Dendritic cell treated with granulocyte-macrophage colony-stimulating factor and Interleukin-4, amounts not matched to agents 40 ng/mL and 50 ng/mL, for 4 days (primary cell): ENCODE data around the gene UBAC2.

Experiments
- H3K27ac Mint-ChIP-seq: one replicate; pipeline ENCODE4 v1.8.0; 2022; ENCODE audit warnings: mild to moderate bottlenecking, mixed read lengths
- H3K27me3 Mint-ChIP-seq: one replicate; pipeline ENCODE4 v1.8.0; 2022; ENCODE audit warnings: mild to moderate bottlenecking, mixed read lengths
- H3K36me3 Mint-ChIP-seq: one replicate; pipeline ENCODE4 v1.8.0; 2022; ENCODE audit warnings: low read depth, mixed read lengths
- H3K4me1 Mint-ChIP-seq: one replicate; pipeline ENCODE4 v1.8.0; 2022; ENCODE audit warnings: low read depth, mixed read lengths
- H3K4me3 Mint-ChIP-seq: one replicate; pipeline ENCODE4 v1.8.0; 2022; ENCODE audit warnings: mild to moderate bottlenecking, moderate library complexity, mixed read lengths
- H3K9me3 Mint-ChIP-seq: one replicate; pipeline ENCODE4 v1.8.0; 2022; ENCODE audit warnings: mixed read lengths
- intact Hi-C: fragments of 100-400 bp; cut with micrococcal nuclease; formaldehyde crosslinking; loops from one replicate; pipeline ENCODE4 v1.15.0; 2022

The UBAC2 gene

GRCh38 chr13:99320693-99321481 is 120.2 kb downstream of the UBAC2 start:
- intact Hi-C loops, result loop anchor here (5.0 kb wide), 2 partner anchors 36 to 111 kb away; no protein-coding TSS in a partner anchor
- Mint-ChIP-seq H3K4me3 (peak overlapping the region; percentile 23), H3K4me1 (peaks cover 79% of the 10 kb centered on the region), H3K36me3 (peaks cover 67% of the 10 kb centered on the region), H3K27me3 (no peaks in the 10 kb centered on the region), H3K9me3 (no peaks in the 10 kb centered on the region), H3K27ac (peak overlapping the region; percentile 88)

DNA sequence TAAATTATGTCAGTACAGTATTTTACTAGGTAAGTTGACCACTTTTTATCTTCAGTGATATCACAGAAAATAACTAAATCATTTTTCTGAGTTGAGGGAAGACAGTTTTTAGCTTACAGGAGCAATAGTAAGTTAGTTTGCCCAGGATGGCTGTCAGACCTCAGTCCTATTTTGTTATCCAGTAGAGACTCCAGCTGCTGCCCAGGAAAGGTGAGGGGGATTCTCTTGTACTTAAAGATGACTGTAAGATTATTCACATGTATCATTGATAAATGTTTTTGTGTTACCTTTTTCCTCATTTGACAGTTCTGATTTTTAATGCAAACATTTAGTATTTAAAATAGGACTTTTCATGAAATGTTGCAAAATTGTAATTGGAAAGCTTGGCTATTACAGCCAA is 121.1 kb downstream of the UBAC2 start:
- H3K4me1 Mint-ChIP-seq, result peaks cover 78% of the 10 kb centered on the region
- intact Hi-C loops, result loop anchor here (1.0 to 5.0 kb wide), 3 partner anchors 36 to 111 kb away; no protein-coding TSS in a partner anchor
- no peaks in the 10 kb centered on the region for H3K9me3 Mint-ChIP-seq
- H3K27me3 Mint-ChIP-seq, result no peaks in the 10 kb centered on the region
- no peak overlapping the region for H3K4me3 Mint-ChIP-seq
- peak overlapping the region; percentile 88 for H3K27ac Mint-ChIP-seq
- H3K36me3 Mint-ChIP-seq, result peaks cover 64% of the 10 kb centered on the region

DNA sequence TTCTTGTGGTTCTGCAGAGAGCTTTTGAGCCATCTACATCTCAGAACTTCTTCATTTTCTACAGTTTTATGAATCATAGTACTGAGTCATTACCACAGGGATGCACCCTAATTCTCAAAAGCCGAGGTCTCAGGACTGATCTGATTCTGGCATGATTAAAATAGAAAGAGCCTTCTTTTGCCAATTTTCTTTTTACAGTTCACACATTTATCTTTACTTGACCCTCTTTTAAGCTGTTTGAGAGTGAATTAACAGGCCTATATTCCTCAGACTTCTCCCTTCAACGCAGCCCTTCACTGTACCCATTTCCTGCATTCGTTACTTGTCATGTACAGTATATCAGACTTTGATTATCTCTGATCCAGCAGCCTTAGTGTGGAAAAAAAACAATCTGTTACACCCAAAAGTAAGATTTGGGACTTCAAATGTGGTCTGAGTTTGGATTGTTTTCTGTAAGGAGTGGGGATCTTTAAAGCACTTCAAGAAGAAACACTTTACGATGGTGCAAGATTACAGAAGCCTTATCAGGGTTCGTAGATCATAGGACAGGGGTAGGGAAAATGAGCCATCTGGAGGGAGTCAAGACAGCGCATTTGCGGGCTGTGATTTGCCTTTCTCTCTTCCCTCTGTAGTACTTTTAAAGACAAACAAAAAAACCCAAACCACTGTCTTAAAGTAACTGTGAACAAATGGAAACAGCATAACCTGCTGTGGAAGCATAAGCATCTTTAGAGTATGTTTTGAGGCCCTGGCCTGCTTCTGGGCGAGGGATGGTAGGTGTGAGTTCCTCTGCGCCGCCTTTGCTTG is 121.8 kb downstream of the UBAC2 start:
- no peaks in the 10 kb centered on the region for H3K27me3 Mint-ChIP-seq
- peak overlapping the region; percentile 47 for H3K4me3 Mint-ChIP-seq
- H3K27ac Mint-ChIP-seq, result peak overlapping the region; percentile 88
- H3K4me1 Mint-ChIP-seq, result peaks cover 80% of the 10 kb centered on the region
- H3K36me3 Mint-ChIP-seq, result peaks cover 66% of the 10 kb centered on the region
- intact Hi-C loops, result loop anchor here (1.0 to 5.0 kb wide), 3 partner anchors 35 to 110 kb away; no protein-coding TSS in a partner anchor
- no peaks in the 10 kb centered on the region for H3K9me3 Mint-ChIP-seq

DNA sequence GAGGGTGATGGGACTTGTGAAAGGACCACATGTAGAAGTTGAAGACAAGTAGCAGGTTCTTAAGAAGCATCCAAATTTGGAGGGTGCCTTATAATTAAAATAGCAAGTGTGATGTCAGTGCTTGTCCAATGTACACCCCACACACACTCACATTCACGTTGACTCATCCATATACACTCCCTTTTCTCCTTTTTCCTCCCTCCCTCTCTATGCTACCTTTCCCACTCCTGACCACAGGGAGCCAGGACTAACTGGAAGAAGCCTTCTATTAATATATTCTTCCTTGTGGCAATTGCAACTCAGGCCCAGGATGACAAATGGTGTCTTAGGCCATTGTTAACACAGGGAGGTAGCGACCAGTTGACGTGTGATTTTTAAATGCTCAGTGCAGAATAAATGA is 122.8 kb downstream of the UBAC2 start:
- Mint-ChIP-seq H3K27ac (peak overlapping the region; percentile 88), H3K9me3 (no peaks in the 10 kb centered on the region), H3K36me3 (peaks cover 58% of the 10 kb centered on the region), H3K27me3 (no peaks in the 10 kb centered on the region), H3K4me3 (no peak overlapping the region), H3K4me1 (peaks cover 74% of the 10 kb centered on the region)
- intact Hi-C loops, result loop anchor here (5.0 kb wide), 2 partner anchors 34 to 109 kb away; no protein-coding TSS in a partner anchor

GRCh38 chr13:99326012-99326411 is 125.4 kb downstream of the UBAC2 start:
- no peak overlapping the region for H3K4me3 Mint-ChIP-seq
- H3K4me1 Mint-ChIP-seq, result peaks cover 58% of the 10 kb centered on the region
- intact Hi-C loops, result no loop called here
- H3K27me3 Mint-ChIP-seq, result no peaks in the 10 kb centered on the region
- H3K27ac Mint-ChIP-seq, result peak overlapping the region; percentile 77
- peaks cover 57% of the 10 kb centered on the region for H3K36me3 Mint-ChIP-seq
- no peaks in the 10 kb centered on the region for H3K9me3 Mint-ChIP-seq

- Mint-ChIP-seq H3K27ac (no peak overlapping the region), H3K4me1 (peaks cover 50% of the 10 kb centered on the region), H3K4me3 (no peak overlapping the region), H3K27me3 (no peaks in the 10 kb centered on the region), H3K9me3 (no peaks in the 10 kb centered on the region), H3K36me3 (peaks cover 57% of the 10 kb centered on the region)
- intact Hi-C loops, result no loop called here
These were observed 126.5 kb downstream of the UBAC2 start for GRCh38 chr13:99327126-99327525.

GRCh38 chr13:99327761-99328160 is 127.1 kb downstream of the UBAC2 start:
- H3K27me3 Mint-ChIP-seq, result no peaks in the 10 kb centered on the region
- no peaks in the 10 kb centered on the region for H3K9me3 Mint-ChIP-seq
- H3K36me3 Mint-ChIP-seq, result peaks cover 62% of the 10 kb centered on the region
- H3K27ac Mint-ChIP-seq, result no peak overlapping the region
- intact Hi-C loops, result no loop called here
- H3K4me3 Mint-ChIP-seq, result no peak overlapping the region
- H3K4me1 Mint-ChIP-seq, result peaks cover 50% of the 10 kb centered on the region

- Mint-ChIP-seq H3K9me3 (no peaks in the 10 kb centered on the region), H3K4me1 (peaks cover 41% of the 10 kb centered on the region), H3K36me3 (peaks cover 49% of the 10 kb centered on the region), H3K27ac (no peak overlapping the region), H3K27me3 (no peaks in the 10 kb centered on the region), H3K4me3 (no peak overlapping the region)
- intact Hi-C loops, result no loop called here
These were observed 128.8 kb downstream of the UBAC2 start for GRCh38 chr13:99329477-99329876.

- Mint-ChIP-seq H3K27ac (no peak overlapping the region), H3K36me3 (peaks cover 44% of the 10 kb centered on the region), H3K4me1 (peaks cover 46% of the 10 kb centered on the region), H3K27me3 (no peaks in the 10 kb centered on the region), H3K4me3 (no peak overlapping the region), H3K9me3 (no peaks in the 10 kb centered on the region)
- intact Hi-C loops, result no loop called here
These were observed 130.3 kb downstream of the UBAC2 start for GRCh38 chr13:99330942-99331341.

DNA sequence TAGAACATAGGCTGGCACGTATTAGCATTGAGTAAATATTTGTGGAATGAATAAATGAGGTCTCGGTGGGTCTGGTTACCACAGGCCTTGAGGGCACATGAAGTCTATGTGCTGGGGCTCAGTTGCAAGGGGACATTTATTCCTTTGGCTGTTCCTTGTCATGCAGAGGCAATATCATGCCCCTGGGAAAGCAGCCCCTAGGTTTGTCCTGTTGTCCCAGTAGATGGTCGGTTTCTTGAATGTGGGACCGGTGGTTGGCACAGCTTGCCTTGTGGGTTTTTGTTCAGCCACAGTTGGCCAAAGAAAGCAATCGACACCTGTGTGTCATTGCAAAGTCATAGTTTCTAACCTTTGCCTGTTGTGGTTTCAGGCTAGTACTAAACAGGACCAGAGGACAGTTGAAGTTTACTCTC is 131.2 kb downstream of the UBAC2 start:
- intact Hi-C loops, result no loop called here
- no peaks in the 10 kb centered on the region for H3K27me3 Mint-ChIP-seq
- H3K4me3 Mint-ChIP-seq, result no peak overlapping the region
- H3K9me3 Mint-ChIP-seq, result no peaks in the 10 kb centered on the region
- H3K27ac Mint-ChIP-seq, result peak overlapping the region; percentile 51
- peaks cover 44% of the 10 kb centered on the region for H3K4me1 Mint-ChIP-seq
- H3K36me3 Mint-ChIP-seq, result peaks cover 46% of the 10 kb centered on the region

DNA sequence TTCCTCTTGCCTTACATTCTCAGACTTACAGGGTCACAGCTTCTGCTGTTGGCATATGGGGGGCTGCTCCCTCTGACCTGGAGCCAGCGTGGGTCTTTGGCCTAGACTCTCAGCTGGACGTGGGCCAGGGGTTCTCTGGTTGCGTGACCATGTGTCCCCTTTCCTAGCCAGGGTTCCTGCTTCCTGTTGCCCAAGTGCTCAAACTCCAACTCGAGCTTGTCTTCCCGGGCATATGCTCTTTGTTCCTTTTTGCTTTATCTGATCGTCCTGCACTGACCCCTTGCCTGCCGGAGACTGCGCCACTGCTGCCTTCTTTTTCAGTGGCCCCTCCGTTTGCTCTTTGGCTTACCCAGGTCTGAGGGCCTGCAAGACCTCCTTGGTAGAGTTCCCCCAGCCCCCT is 131.8 kb downstream of the UBAC2 start:
- Mint-ChIP-seq H3K9me3 (no peaks in the 10 kb centered on the region), H3K27me3 (no peaks in the 10 kb centered on the region), H3K27ac (peak overlapping the region; percentile 51), H3K4me3 (no peak overlapping the region), H3K4me1 (peaks cover 41% of the 10 kb centered on the region), H3K36me3 (peaks cover 42% of the 10 kb centered on the region)
- intact Hi-C loops, result no loop called here

DNA sequence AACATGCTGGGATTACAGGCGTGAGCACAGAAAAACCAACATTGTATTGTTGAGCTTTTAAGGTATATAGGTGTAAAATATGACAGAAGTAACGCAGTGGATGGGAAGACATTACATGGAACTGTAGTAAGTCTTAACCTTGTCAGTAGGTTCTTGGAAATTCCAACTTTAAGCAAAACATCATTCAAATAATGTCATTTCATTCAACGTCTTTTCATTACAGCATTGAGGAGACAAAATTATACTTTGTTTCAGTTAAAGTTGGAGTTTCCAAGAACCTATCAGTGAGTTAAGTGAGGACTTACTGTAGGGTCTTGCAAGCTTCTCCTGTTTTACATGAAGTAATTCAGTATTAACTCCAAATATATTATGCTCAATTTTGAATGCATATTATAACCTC is 133.6 kb downstream of the UBAC2 start:
- peaks cover 51% of the 10 kb centered on the region for H3K36me3 Mint-ChIP-seq
- H3K4me1 Mint-ChIP-seq, result peaks cover 50% of the 10 kb centered on the region

DNA sequence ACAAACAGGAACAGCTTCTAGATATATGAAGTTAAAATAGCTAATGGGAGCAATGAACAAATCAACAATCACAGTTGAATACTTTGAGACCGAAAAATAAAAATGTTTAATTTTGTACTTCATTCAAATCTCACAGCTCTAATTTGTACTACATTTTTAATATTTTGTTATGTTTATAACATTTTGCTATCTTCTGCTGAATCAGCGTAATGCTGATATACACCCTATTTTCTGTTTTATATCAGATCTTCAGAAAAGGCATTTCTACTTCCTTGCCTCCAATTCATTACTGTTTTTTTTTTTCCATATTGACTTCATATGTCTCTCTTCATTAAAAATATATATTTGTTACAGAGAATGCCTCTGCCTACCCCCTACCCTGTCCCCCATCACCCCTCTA is 134.4 kb downstream of the UBAC2 start:
- intact Hi-C loops, result no loop called here
- Mint-ChIP-seq H3K36me3 (peaks cover 46% of the 10 kb centered on the region), H3K9me3 (no peaks in the 10 kb centered on the region), H3K4me1 (peaks cover 51% of the 10 kb centered on the region), H3K4me3 (no peak overlapping the region), H3K27ac (peak overlapping the region; percentile 45), H3K27me3 (no peaks in the 10 kb centered on the region)

More for the DNA sequence above, 133.6 kb downstream of the UBAC2 start:
- Mint-ChIP-seq H3K27me3 (no peaks in the 10 kb centered on the region), H3K27ac (peak overlapping the region; percentile 45), H3K4me3 (no peak overlapping the region), H3K9me3 (no peaks in the 10 kb centered on the region)
- intact Hi-C loops, result no loop called here

DNA sequence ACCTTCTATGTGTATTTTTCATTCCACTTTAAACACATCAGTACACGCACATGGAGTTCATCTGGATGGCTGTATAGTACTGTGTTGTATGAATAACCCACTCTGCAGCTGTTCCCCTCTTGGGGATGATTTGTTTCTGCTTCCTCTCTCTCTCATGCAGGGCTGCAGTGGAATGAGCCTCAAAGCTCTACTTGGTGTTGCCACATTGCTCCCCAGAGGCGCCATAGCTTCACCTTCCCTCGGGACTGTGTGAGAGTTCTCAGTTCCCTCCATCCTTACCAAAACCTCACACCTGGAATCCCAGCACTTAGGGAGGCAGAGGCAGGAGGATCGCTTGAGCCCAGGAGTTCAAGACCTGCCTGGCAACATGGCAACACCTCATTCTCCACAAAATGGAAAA is 134.9 kb downstream of the UBAC2 start:
- peaks cover 50% of the 10 kb centered on the region for H3K36me3 Mint-ChIP-seq

More for the DNA sequence above, 134.9 kb downstream of the UBAC2 start:
- peak overlapping the region; percentile 45 for H3K27ac Mint-ChIP-seq
- no peak overlapping the region for H3K4me3 Mint-ChIP-seq
- no peaks in the 10 kb centered on the region for H3K27me3 Mint-ChIP-seq
- peaks cover 51% of the 10 kb centered on the region for H3K4me1 Mint-ChIP-seq
- intact Hi-C loops, result no loop called here
- no peaks in the 10 kb centered on the region for H3K9me3 Mint-ChIP-seq
